Keratinocyte (primary cell): ENCODE results near the gene KRTAP4-6. TPM values are rescaled to one million over a fixed set of nuclear protein-coding genes. Genes with fewer than 3 reads are reported as not detected.
"Not testable (repeated sequence)": the region's sequence is repeated elsewhere in the genome, so short reads cannot be mapped to it uniquely, and the experiment has no call there.

Experiments used
- DNase-seq: peaks from one replicate; pipeline ENCODE4 v3.0.0-alpha.2; 2011; ENCODE audit warnings: low read depth, missing footprints, low spot score
- FAIRE-seq: peaks from 2 replicates; lab custom pipeline; 2011; peaks lifted over from hg19 to GRCh38; lab: Jason Lieb, UNC
- H2AFZ ChIP-seq: 2 replicates; pipeline ENCODE4 v1.6.0; 2012; ENCODE audit warnings: low read length, control low read depth, inconsistent platforms; ENCODE audit not compliant: control insufficient read depth
- H3K27ac ChIP-seq: 2 replicates; pipeline ENCODE4 v1.5.1; 2011; ENCODE audit warnings: low read length; ENCODE audit not compliant: control insufficient read depth, insufficient read depth
- H3K27me3 ChIP-seq: 3 replicates; pipeline ENCODE4 v1.6.0; 2011; ENCODE audit warnings: low read length; ENCODE audit not compliant: control insufficient read depth, insufficient read depth; ENCODE audit errors: extremely low read depth
- H3K36me3 ChIP-seq, 2 experiments: 2 replicates in 1 of 2; 3 replicates in 1 of 2; pipeline ENCODE4 v1.5.1; 2011; ENCODE audit warnings: low read length in 2 of 2, mild to moderate bottlenecking in 1 of 2; ENCODE audit not compliant: control insufficient read depth in 2 of 2, insufficient read depth in 2 of 2; ENCODE audit errors: extremely low read depth in 1 of 2
- H3K4me1 ChIP-seq: 3 replicates; pipeline ENCODE4 v1.5.1; 2011; ENCODE audit warnings: low read length; ENCODE audit not compliant: control insufficient read depth, insufficient read depth; ENCODE audit errors: extremely low read depth
- H3K4me2 ChIP-seq: 3 replicates; pipeline ENCODE4 v1.6.0; 2011; ENCODE audit warnings: low read depth, low read length; ENCODE audit not compliant: control insufficient read depth, insufficient read depth; ENCODE audit errors: extremely low read depth
- H3K4me3 ChIP-seq, 3 experiments: fragments of 200-600 bp in 1 of 3; sonication (generic) in 1 of 3; 2 replicates in 2 of 3; 3 replicates in 1 of 3; pipeline ENCODE4 v1.5.1; 2011 to 2016; ENCODE audit warnings: low read length in 3 of 3, mild to moderate bottlenecking in 3 of 3, control low read depth in 2 of 3, inconsistent platforms in 1 of 3, low read depth in 1 of 3, mixed read lengths in 1 of 3, mixed run types in 1 of 3, moderate library complexity in 1 of 3; ENCODE audit not compliant: control insufficient read depth in 2 of 3, insufficient read depth in 2 of 3; ENCODE audit errors: extremely low read depth in 1 of 3
- H3K79me2 ChIP-seq: 2 replicates; pipeline ENCODE4 v1.6.0; 2012; ENCODE audit warnings: low read length; ENCODE audit not compliant: control insufficient read depth, insufficient read depth
- H3K9ac ChIP-seq: 3 replicates; pipeline ENCODE4 v1.6.0; 2011; ENCODE audit warnings: low read length; ENCODE audit not compliant: control insufficient read depth, insufficient read depth; ENCODE audit errors: extremely low read depth
- H3K9me1 ChIP-seq: 3 replicates; pipeline ENCODE4 v1.6.0; 2011; ENCODE audit warnings: low read length; ENCODE audit not compliant: control insufficient read depth, insufficient read depth; ENCODE audit errors: extremely low read depth
- H3K9me3 ChIP-seq: 2 replicates; pipeline ENCODE4 v1.5.1; 2012; ENCODE audit warnings: low read depth, low read length; ENCODE audit not compliant: control insufficient read depth
- H4K20me1 ChIP-seq: 3 replicates; pipeline ENCODE4 v1.6.0; 2011; ENCODE audit warnings: low read length; ENCODE audit not compliant: control insufficient read depth, insufficient read depth; ENCODE audit errors: extremely low read depth
- EZH2 ChIP-seq: IDR thresholded peaks from one replicate; pipeline ENCODE4 v1.6.1; 2012; ENCODE audit warnings: inconsistent platforms, mild to moderate bottlenecking, low read length, moderate library complexity
- dilution Hi-C: fragments of 300-500 bp; cut with MboI; formaldehyde crosslinking; loops from one replicate; pipeline ENCODE4 v1.7.0; 2020; ENCODE audit warnings: low sequenced_read_pairs; ENCODE audit not compliant: extremely low pct_ligation_motif_present
- polyA plus RNA-seq, 5 experiments: library from polyadenylated mRNA; depleted of rRNA in 3 of 5; stranded (reverse) in 3 of 5; stranded (forward) in 1 of 5; unstranded in 1 of 5; fragments of >200 nt; gene quantifications; 1 replicate in 1 of 5; 2 replicates in 3 of 5; 3 replicates in 1 of 5; pipeline versions ENCODE4 v1.2.1 to v1.2.3, GENCODE V29; 2011 to 2012; ENCODE audit warnings: missing spikeins in 2 of 5, low read depth in 1 of 5, low replicate concordance in 1 of 5
- TF ChIP-seq, protein P1 (sequence below), 3 experiments: IDR thresholded peaks in 1 of 3; conservative IDR thresholded peaks in 1 of 3; optimal IDR thresholded peaks in 1 of 3; 2 replicates in 2 of 3; 3 replicates in 1 of 3; pipeline versions ENCODE3 to v1.5.1; 2011; ENCODE audit warnings: low read length in 3 of 3, mild to moderate bottlenecking in 3 of 3, moderate library complexity in 2 of 3, control low read depth in 1 of 3, inconsistent platforms in 1 of 3; ENCODE audit not compliant: insufficient read depth in 2 of 3; ENCODE audit errors: extremely low read depth in 1 of 3

KRTAP4-6 gene
- polyA plus RNA-seq, 1 donor (not counting 4 experiments of a cell fraction or from before 2014, with no cell fraction given), result not detected

DNA sequence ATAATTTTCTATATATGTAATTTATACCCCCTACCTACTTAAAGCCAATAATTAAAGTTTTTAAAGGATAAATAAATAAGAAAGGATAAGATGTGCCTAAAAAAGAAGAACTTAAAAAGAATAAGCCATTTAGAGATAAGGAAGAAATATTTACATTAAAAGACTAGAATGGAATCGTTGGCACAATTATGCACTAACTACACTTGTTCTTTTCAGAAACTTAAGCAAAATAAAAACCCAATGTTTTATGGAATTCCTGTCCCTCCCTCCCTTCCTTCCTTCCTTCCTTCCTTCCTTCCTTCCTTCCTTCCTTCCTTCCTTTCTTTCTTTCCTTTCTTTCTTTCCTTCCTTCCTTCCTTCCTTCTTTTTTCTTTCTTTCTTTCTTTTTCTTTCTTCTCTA, 4.5 kb upstream of the KRTAP4-6 start:
- dilution Hi-C loops, result no loop called here
- Histone ChIP-seq H3K4me1 (peaks cover 8% of the 10 kb centered on the region), H3K9ac (no peak overlapping the region), H2AFZ (no peak overlapping the region), H3K27ac (no peak overlapping the region), H3K4me3 (no peak overlapping the region), H3K36me3 (no peaks in the 10 kb centered on the region), H3K4me2 (no peak overlapping the region), H4K20me1 (no peaks in the 10 kb centered on the region), H3K9me1 (no peaks in the 10 kb centered on the region), H3K27me3 (no peaks in the 10 kb centered on the region), H3K9me3 (peaks cover 8% of the 10 kb centered on the region), H3K79me2 (no peaks in the 10 kb centered on the region)
- TF ChIP-seq EZH2, result no peak
- TF ChIP-seq, protein P1, sequence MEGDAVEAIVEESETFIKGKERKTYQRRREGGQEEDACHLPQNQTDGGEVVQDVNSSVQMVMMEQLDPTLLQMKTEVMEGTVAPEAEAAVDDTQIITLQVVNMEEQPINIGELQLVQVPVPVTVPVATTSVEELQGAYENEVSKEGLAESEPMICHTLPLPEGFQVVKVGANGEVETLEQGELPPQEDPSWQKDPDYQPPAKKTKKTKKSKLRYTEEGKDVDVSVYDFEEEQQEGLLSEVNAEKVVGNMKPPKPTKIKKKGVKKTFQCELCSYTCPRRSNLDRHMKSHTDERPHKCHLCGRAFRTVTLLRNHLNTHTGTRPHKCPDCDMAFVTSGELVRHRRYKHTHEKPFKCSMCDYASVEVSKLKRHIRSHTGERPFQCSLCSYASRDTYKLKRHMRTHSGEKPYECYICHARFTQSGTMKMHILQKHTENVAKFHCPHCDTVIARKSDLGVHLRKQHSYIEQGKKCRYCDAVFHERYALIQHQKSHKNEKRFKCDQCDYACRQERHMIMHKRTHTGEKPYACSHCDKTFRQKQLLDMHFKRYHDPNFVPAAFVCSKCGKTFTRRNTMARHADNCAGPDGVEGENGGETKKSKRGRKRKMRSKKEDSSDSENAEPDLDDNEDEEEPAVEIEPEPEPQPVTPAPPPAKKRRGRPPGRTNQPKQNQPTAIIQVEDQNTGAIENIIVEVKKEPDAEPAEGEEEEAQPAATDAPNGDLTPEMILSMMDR (optimal IDR thresholded peaks at IDR 0.05 in 1 of 3, IDR thresholded peaks at IDR 0.05 in 1 of 3, conservative IDR thresholded peaks at IDR 0.05 in 1 of 3; ENCODE audit: extremely low read depth in 1 of 3, insufficient read depth in 2 of 3, low read length in 3 of 3), result no peak
- DNase-seq, result no peak
- FAIRE-seq, result no peak

DNA sequence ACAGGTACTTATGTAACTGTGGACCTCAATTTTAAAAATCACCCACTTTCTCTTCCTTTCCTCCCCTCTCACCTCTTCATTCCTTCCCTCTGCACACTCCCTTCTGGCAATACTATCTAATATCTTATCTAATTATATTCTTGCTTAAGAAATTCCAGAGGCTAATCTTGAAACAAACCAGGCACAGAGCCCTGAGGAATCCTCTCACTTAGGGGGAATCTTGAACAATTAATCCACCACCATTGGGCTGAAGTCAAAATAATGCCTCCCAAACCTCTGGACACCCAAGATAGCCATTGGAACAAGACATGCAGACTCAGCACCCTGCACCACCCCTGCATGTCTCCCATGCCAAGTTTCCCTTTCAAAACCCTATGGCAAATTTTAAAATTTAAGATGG, 1.0 kb upstream of the KRTAP4-6 start:
- TF ChIP-seq, protein P1 (optimal IDR thresholded peaks at IDR 0.05 in 1 of 3, IDR thresholded peaks at IDR 0.05 in 1 of 3, conservative IDR thresholded peaks at IDR 0.05 in 1 of 3; ENCODE audit: extremely low read depth in 1 of 3, insufficient read depth in 2 of 3, low read length in 3 of 3), result no peak
- TF ChIP-seq EZH2, result no peak
- dilution Hi-C loops, result no loop called here
- Histone ChIP-seq H3K9me1 (no peaks in the 10 kb centered on the region), H3K9ac (no peak overlapping the region), H3K4me3 (no peak overlapping the region), H3K36me3 (no peaks in the 10 kb centered on the region), H2AFZ (no peak overlapping the region), H3K4me2 (no peak overlapping the region), H3K27ac (peak overlapping the region; percentile 59), H3K27me3 (no peaks in the 10 kb centered on the region), H4K20me1 (no peaks in the 10 kb centered on the region), H3K79me2 (no peaks in the 10 kb centered on the region), H3K9me3 (peaks cover 8% of the 10 kb centered on the region), H3K4me1 (peaks cover 8% of the 10 kb centered on the region)
- FAIRE-seq, result no peak
- DNase-seq, result no peak

- H3K9ac ChIP-seq, H3K27me3 ChIP-seq, H3K4me2 ChIP-seq, H3K4me3 ChIP-seq, FAIRE-seq, dilution Hi-C loops, H3K9me3 ChIP-seq, DNase-seq, H2AFZ ChIP-seq, H3K36me3 ChIP-seq, H3K4me1 ChIP-seq, H3K79me2 ChIP-seq, H3K9me1 ChIP-seq, H4K20me1 ChIP-seq: not testable (repeated sequence)
- peak overlapping the region; percentile 59 for H3K27ac ChIP-seq
Observed at GRCh38 chr17:41139865-41140264, 479 bp downstream of the KRTAP4-6 start.
